Measurements from ENCODE around the gene MUC22. TPM values are rescaled to one million over a fixed set of nuclear protein-coding genes. Genes with fewer than 3 reads are reported as not detected.

MUC22 gene
- polyA plus RNA-seq, 3 donors: not detected

- Mint-ChIP-seq H3K27me3 (ENCODE audit: low read depth in 3 of 3) (peaks cover 13 to 25% (median 24%) of the 10 kb centered on the region in 3 donors), H3K4me3 (no peak overlapping the region), H3K36me3 (no peaks in the 10 kb centered on the region), H3K4me1 (no peaks in the 10 kb centered on the region), H3K27ac (peak overlapping the region in 1 of 7 donors; percentile 62), H3K9me3 (peaks cover 0 to 2% (median 0%) of the 10 kb centered on the region in 7 donors)
- Histone ChIP-seq H4K20me1 (ENCODE audit: insufficient read depth, low read length) (no peaks in the 10 kb centered on the region), H3K4me1 (ENCODE audit: control insufficient read depth in 1 of 2, insufficient read depth in 2 of 2, low read length in 2 of 2) (no peaks in the 10 kb centered on the region), H3K27me3 (ENCODE audit: control insufficient read depth in 2 of 2, insufficient read depth in 2 of 2, low read length in 2 of 2) (peaks cover 0 to 13% of the 10 kb centered on the region in 2 donors), H3K4me3 (replicated peaks in 1 of 3; ENCODE audit: low read depth in 2 of 3, low read length in 3 of 3) (no peak overlapping the region), H3K79me2 (ENCODE audit: insufficient read depth, low read length) (no peaks in the 10 kb centered on the region), H3K9me3 (replicated peaks in 1 of 2; ENCODE audit: control insufficient read depth in 1 of 2, insufficient read depth in 1 of 2, low read length in 2 of 2) (no peaks in the 10 kb centered on the region), H2AFZ (ENCODE audit: insufficient read depth, low read depth, low read length, poor library complexity, severe bottlenecking) (no peak overlapping the region), H3K4me2 (replicated peaks; ENCODE audit: extremely low read depth, low read length, poor library complexity, severe bottlenecking) (no peak overlapping the region), H3K27ac (ENCODE audit: low read depth in 1 of 2, low read length in 2 of 2) (no peak overlapping the region), H3K9ac (ENCODE audit: insufficient read depth, low read length, poor library complexity, severe bottlenecking) (no peak overlapping the region), H3K36me3 (replicated peaks in 1 of 2; ENCODE audit: control insufficient read depth in 1 of 2, insufficient read depth in 2 of 2, low read length in 2 of 2) (no peaks in the 10 kb centered on the region)
- no peak for DNase-seq
- intact Hi-C loops (cut with micrococcal nuclease): no loop called here
- WGBS (ENCODE audit: insufficient coverage): 92% methylated on average over 3 of the region's 4 CpGs
- no peak for TF ChIP-seq CTCF (IDR thresholded peaks at IDR 0.05)
Observed at GRCh38 chr6:31057426-31058003, 47.2 kb downstream of the MUC22 start.

DNA sequence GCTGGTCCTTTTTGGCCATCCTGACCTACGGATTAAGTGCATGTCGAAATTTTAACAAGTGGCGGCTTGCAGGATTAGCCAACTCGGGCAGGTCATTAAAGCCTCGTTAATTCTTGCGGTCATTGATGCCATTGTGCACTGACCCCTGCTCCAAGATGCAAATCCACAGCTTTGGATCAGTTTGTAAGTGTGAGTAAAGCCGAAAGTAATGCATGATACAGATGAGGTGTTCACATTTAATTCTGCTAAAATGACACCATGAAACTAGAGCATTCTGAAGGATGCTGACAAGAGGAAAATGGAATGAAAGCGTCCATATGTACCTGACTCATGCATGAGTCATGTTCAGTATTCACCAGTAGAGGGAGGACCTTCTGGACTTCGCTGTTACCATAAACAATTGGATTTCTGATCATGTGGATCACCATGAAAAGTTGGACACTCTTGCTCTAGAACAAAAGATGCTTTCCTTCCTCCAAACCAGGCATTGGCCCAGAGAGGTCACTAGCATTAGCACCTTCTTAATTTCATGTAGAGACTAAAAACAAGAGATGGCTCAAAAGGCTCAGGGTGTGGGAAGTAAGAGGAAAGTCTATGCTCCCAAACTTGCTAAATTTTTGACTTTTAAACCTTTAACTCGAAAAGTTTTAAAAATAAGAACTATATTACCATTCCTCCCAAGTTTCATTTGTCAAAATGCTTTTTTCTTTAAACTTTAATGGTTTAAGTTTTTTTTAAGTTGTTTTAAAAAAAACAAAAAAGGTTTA lies 48.0 kb downstream of the MUC22 start:
- no peak overlapping the region for H2AFZ ChIP-seq (ENCODE audit: insufficient read depth, low read depth, low read length, poor library complexity, severe bottlenecking)

More for the DNA sequence above, 48.0 kb downstream of the MUC22 start:
- Mint-ChIP-seq H3K27ac (no peak overlapping the region), H3K27me3 (ENCODE audit: low read depth in 3 of 3) (peaks cover 10 to 23% (median 22%) of the 10 kb centered on the region in 3 donors), H3K9me3 (peaks cover 0 to 2% (median 0%) of the 10 kb centered on the region in 7 donors), H3K36me3 (no peaks in the 10 kb centered on the region), H3K4me3 (no peak overlapping the region), H3K4me1 (no peaks in the 10 kb centered on the region)
- Histone ChIP-seq H3K9me3 (replicated peaks in 1 of 2; ENCODE audit: control insufficient read depth in 1 of 2, insufficient read depth in 1 of 2, low read length in 2 of 2) (no peaks in the 10 kb centered on the region), H3K36me3 (replicated peaks in 1 of 2; ENCODE audit: control insufficient read depth in 1 of 2, insufficient read depth in 2 of 2, low read length in 2 of 2) (no peaks in the 10 kb centered on the region), H3K9ac (ENCODE audit: insufficient read depth, low read length, poor library complexity, severe bottlenecking) (no peak overlapping the region), H4K20me1 (ENCODE audit: insufficient read depth, low read length) (no peaks in the 10 kb centered on the region), H3K27ac (ENCODE audit: low read depth in 1 of 2, low read length in 2 of 2) (no peak overlapping the region), H3K4me2 (replicated peaks; ENCODE audit: extremely low read depth, low read length, poor library complexity, severe bottlenecking) (no peak overlapping the region), H3K79me2 (ENCODE audit: insufficient read depth, low read length) (no peaks in the 10 kb centered on the region), H3K4me3 (replicated peaks in 1 of 3; ENCODE audit: low read depth in 2 of 3, low read length in 3 of 3) (no peak overlapping the region), H3K27me3 (ENCODE audit: control insufficient read depth in 2 of 2, insufficient read depth in 2 of 2, low read length in 2 of 2) (peaks cover 0 to 10% of the 10 kb centered on the region in 2 donors), H3K4me1 (ENCODE audit: control insufficient read depth in 1 of 2, insufficient read depth in 2 of 2, low read length in 2 of 2) (no peaks in the 10 kb centered on the region)
- peak; percentile 14 to 50 (median 33) for DNase-seq
- WGBS (ENCODE audit: insufficient coverage): 80% methylated on average over 7 of the region's 10 CpGs
- TF ChIP-seq CTCF (IDR thresholded peaks at IDR 0.05): peak; percentile 63
- intact Hi-C loops (cut with micrococcal nuclease): no loop called here

Data from CD14-positive monocyte (primary cell).